Measurements from ENCODE around the gene TWIST2.

GRCh38 chr2:238924796-238925195 lies 76.9 kb downstream of the TWIST2 start:
- TF ChIP-seq POLR2A (IDR thresholded peaks at IDR 0.05; ENCODE audit: low read depth, low read length) = no peak
- TF ChIP-seq POLR2AphosphoS5 (IDR thresholded peaks at IDR 0.05; ENCODE audit: low read depth, low read length) = no peak

Data from GM12892 (cell line).